GM19043 (cell line): ENCODE data around the gene DNAH6.
"Not testable (repeated sequence)": the region's sequence is repeated elsewhere in the genome, so short reads cannot be mapped to it uniquely, and the experiment has no call there.

Experiments used
- ATAC-seq: cut with Tn5 transposase; IDR thresholded peaks from one replicate; pipeline ENCODE4 v1.9.1; 2021; ENCODE audit warnings: low read depth; ENCODE audit not compliant: unreplicated experiment

DNAH6 gene

DNA sequence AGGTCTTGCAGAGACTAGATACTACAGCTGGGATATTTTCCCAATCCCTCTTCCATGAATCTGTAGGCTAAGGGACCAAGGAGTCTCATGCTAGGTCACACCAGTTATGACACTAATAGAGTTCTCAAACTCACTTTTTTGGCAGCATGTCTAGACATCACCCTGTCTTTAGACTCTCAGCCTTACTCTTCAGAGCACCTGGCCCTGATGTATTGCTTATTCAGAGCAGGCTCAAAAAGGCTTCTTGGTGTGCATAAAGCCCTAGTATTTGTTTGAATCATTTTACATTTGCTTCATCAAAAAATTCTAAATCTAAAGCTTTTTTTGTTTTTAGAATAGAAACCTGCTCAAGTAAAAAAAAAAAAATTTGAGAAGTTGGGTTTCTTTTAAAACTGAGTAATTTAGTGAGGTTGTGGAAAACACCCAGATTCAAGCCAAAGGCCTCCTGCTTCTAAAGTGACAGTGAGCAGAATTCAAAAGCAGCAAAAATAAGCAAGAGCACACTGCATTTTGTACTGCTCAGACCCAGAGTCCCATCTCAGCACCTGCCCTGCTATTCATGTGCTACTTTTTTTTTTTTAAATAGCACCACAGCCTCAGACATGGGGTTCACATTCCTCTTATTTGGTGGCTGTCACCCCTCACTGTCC, 18.0 kb upstream of the DNAH6 start:
- no peak for ATAC-seq

DNA sequence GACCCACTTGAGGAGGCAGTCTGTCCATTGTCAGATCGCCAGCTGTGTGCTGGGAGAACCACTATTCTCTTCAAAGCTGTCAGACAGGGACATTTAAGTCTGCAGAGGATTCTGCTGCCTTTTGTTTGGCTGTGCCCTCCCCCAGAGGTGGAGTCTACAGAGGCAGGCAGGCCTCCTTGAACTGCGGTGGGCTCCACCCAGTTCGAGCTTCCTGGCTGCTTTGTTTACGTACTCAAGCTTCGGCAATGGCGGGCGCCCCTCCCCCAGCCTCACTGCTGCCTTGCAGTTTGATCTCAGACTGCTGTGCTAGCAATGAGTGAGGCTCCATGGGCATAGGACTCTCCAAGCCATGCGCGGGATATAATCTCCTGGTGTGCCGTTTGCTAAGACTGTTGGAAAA, 5.3 kb upstream of the DNAH6 start:
- not testable (repeated sequence) for ATAC-seq

DNA sequence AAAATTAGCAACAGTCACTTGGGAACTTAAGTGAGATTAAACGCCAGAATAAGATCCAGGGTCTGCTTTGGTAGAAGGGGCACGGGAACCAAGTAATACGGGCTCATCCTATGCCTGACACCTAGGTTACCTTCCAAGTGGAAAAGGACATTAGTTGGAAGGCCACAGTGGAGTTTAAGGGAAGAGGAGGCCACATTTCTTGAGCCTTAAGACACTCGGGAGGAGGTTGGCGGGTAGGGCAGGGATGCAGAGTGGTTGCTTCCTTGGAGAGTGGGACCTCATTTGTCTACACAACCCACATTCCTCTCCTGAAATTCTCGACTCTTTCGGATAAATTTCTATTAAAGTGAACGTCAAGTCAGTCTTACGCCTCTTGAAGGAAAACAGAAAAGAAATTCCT, 510 bp upstream of the DNAH6 start:
- no peak for ATAC-seq

DNA sequence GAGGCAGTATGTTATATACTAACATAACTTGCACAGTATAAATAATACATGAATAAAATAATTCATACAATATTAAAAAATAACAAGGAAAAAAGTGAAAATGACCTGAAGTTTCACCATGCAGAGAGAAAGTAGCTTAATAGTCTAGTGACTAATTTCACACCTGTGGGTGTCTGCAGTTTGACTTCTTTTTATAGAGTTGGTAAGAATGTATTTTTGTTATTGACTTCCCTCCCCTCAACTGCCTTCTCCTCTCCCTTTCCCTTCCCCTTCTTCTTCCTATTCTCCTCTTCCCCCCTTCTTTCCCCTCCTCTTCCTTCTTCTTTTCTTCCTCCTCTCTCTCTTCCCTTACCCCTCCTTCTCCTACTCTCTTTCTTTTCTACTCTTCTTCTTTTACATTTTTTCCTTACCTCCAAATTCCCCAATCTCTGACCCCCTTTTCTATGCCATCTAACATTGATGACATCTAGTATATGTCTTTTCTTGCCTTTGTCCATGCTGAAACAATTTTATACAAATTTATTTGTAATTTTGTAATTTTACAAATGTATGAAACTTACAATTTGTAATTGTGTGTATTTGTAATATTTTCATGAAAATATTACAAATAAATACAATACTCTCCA, 3.1 kb downstream of the DNAH6 start:
- ATAC-seq = no peak

DNA sequence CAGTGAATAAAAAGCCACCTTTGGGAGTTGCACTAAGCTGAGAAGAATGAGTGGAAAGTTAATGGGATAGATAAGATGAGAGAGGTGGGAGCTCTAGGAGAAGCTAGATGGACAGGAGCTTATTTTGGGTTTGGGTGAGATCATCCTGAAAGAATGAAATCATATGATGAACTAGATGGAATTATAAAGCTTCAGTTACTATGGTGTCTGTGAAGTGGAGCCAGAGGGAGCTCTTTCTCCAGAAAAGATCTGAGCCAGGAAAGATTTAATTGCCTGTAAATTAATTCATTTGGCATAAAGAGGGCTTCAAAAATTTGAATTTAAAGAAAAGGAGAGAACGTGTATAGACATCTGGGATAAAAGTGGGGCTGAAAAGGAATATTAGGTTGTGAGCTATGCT, 10.3 kb downstream of the DNAH6 start:
- no peak for ATAC-seq

DNA sequence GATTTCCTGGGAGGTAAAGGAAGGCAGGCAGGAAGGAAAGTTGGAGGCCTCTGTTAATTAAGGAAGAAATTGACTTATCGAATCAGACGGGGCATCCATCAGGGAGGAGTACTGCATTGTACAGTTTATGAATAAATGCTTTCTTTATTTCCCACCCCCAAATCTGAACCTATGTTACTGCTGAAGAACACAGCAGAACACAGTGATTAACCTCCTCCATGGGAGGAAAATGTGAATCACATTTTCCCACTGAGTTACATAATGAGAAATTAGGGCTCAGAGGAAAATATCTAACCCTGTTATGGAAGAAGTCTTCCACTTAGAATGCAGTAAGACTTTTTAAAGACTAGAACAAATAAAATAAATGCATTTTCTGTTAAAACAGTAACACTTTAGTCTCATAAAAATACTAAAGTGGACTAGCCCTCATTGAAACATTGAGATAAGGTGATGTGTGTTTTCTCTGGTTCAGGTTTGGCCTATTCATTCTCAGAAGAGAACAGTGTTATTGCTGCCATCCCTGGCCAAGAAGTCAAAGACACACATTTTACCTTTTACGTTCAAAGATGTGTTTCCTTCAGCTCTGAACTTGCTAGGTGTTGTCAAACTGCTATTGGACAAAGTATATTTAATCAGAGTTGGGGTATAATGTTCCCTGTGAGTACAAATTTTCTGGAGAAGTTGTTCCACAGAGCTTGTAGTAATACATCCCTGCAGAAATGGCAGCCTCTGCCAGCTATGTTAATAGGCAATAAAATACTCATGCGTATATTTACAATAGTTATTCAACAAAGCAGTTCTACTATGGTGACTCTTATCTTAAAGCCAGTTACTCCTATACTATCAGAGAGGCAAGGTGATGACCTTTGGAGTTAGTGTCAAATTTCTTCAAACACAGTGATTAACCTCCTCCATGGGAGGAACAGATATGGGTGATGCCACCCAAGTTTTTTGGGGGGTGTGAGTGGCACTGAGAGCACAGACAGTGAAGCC, 11.1 kb downstream of the DNAH6 start:
- ATAC-seq = no peak

DNA sequence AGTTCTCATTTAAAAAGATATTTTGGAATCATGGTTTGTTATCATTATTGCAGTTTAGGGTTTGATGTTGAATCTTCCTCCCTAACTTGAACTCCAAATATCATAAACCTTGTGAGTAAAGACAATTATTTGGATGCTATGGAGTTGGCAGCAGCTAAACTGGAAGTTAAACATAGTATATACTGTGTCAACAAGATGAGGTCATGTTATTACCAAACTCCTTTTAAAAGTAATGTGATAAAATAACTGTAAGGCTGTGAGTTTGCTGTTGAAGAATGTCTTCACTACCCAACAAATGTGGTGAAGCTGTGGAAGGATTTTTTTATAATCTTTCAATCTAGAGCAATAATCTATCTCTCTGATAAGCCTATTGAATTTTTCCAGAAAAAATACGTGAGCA, 16.0 kb downstream of the DNAH6 start:
- no peak for ATAC-seq

DNA sequence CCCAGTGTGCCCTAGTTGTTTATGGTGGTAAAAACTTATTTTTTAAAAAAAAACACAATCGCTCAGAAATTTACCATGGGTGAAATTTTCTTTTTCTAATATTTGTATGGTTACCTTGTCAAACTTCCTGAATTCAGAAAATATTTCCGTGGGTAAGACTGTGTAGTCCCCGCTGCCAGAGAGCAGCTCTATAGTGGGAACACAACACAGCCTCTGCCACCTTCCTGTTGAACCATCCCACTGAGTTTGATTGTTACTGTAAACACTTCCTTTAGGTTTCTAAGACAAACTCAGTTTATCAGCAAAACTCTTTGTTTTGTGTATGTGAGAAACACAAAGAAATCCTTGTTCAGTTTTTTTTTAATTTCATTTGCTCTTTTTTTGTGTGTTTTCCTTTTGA, 17.9 kb downstream of the DNAH6 start:
- no peak for ATAC-seq

DNA sequence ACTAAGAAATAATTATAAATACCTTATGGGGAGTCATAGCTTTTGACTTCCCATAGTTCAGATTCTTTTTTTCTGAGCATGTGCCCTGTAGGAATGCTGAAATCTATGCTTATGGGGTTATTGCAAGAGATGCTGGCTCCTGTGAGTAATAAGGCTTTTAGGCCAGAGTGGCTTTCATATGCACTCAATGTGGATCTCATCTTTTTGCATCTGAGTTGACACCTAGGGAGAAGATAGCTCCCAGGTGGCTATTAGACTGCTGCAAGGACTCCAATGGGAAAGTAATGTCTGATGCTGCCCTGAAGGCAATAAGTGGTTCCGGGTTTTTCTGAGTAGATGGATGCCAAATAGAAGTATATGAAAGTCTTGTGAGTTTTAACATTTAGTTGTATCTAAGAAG, 21.0 kb downstream of the DNAH6 start:
- ATAC-seq = no peak

DNA sequence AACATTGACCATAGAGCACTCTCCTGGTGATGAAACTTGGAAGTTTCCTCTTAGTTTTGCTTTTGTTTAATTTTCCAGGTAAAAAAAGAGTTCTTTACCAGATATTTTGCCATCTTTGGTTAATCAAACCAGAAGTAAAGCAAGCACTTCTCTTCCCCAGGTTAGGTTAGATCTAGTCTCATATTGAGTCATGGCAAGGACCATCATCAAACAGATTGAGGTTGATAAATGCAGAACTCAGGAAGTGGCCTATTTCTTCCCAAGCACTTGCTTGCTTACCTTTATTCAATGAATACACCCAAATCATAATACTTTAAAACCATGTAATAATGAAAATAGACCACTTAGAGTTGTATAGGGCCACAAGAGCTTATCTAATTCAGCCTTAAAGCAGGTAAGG, 23.4 kb downstream of the DNAH6 start:
- no peak for ATAC-seq

DNA sequence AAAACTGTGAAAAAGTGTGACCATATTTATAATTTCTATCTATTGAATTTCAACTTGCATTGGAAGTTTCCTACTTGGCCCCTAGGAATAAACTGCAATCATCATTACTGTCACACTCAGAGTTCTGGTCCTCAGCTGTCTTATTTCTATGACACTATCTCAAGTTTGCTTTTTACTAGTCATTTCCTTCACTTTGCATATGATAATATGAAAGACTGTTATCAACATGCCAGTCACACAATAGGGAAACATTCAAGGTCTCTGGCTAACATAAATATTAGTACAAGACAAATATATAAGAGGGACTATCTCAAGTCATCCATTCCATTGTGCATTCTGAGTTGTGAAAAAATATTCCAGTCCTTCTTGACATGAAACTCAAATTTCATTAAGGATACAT, 28.7 kb downstream of the DNAH6 start:
- ATAC-seq = no peak

DNA sequence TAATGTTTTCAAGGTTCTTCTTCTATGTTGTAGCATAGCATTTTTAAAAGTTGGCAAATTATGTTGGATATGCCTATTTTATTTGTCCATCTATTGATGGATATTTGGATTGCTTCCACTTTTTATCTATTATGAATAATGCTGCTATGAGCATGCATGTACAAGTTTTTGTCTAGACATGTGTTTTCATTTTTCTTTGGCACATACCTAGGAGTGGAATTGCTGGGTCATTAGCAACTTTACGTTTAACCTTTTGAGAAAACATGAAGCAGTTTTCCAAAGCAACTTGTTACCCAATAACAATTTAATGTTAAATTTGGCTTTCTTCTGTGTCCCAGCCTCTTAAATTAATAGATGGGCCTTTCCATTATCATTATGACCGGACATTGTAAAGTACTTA, 30.3 kb downstream of the DNAH6 start:
- ATAC-seq = no peak

DNA sequence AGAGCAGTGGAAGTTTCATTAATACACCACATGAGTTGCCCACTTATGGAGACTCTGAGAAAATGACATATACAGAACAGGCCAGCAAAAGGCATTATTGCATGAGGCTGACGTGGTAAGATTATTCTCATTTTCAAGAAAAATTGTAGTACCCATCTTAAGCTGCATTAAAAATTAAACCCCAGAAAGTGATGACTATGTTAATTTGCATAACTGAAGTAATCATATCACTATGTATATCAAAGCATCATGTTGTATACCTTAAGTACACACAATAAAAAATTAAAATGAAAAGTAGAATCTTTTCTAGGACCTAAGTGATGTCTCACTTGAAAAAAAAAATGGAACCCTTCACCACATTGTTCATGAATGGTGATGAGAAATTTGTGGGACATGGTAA, 32.0 kb downstream of the DNAH6 start:
- no peak for ATAC-seq

DNA sequence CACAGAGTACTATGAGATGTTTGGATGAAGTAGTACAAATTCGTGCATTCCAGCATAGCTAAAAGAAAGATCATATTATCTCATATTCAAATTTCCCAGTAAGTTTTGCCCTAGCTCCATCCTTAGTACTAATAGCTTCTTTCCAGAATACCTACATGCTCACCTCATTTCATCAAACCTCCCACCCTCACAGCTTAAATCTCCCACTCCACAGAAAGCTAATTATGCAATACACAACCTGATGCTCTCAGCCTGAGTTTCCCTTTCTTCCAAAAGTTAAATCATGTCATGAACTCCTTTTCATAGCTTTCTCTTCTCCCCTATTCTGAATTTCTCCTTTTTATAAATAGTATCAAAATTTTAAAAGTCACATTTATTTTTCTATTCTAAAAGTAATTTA, 34.6 kb downstream of the DNAH6 start:
- no peak for ATAC-seq

DNA sequence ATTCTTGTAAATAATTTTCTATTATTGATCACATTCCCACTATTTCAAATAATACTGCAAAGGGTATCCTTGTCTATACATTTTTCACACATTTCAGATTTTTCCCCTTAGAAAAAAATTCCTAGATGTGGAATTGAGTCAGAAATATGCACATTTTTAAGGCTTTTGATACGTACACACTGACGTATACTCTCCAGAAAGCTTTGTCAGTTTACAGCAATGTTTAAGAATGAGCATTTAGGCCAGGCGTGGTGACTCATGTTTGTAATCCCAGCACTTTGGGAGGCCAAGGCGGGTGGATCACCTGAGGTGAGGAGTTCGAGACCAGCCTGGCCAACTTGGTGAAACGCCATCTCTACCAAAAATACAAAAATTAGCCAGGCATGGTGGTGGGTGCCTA, 35.2 kb downstream of the DNAH6 start:
- ATAC-seq = not testable (repeated sequence)

DNA sequence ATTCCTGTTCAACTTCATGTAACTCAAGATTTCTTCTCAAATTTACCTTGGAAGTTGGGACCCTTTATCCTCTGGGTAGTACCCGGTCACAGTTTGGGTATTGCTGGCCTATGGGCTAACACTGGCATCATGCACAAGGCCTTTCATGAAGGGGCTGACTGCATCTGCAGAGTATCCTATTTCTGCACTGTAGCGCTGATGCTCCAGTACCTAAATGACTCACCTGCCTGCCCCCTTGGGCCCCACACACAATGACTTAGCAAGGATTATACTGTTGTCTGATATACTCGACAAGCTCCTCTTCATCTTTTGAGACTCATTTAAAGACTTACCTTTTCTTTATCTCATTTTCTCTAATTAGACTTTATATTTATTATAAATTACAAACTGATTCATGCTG, 39.9 kb downstream of the DNAH6 start:
- ATAC-seq = no peak

DNA sequence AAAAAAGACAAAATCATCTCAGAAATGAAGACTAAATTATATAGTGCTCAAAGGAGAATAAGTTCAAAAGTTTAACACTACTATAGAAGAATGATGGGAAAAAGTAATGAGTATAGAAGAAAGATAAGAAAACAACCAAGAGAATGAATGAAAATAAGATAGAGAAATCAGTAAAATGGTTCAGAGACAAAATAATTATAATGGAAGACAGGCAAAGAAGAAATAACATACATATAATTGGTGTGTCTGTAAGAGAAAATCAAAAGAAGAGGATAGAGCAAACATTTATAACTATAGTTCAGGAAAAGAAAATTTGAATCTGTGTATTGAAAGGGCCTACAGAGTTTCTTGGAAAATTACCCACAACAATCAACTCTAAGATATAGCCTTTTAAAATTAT, 43.5 kb downstream of the DNAH6 start:
- ATAC-seq = no peak

DNA sequence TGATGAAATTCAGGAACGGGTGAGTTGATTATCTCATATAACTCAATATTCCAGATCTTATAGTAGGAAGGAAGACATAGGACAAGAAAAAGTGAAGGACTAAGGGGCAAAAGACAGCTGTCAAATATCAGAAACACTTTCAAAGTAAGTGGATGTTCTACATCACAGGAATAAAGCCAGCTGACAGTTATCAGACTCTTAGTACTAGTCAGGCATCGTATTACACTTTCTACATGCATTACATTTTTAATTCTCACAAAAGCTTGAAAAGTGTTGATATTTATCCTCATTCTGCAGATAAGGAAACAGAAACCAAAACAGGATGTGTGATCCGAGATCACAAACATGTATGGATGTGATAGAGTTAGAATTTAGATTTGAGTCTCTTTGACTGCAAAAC, 63.4 kb downstream of the DNAH6 start:
- no peak for ATAC-seq

DNA sequence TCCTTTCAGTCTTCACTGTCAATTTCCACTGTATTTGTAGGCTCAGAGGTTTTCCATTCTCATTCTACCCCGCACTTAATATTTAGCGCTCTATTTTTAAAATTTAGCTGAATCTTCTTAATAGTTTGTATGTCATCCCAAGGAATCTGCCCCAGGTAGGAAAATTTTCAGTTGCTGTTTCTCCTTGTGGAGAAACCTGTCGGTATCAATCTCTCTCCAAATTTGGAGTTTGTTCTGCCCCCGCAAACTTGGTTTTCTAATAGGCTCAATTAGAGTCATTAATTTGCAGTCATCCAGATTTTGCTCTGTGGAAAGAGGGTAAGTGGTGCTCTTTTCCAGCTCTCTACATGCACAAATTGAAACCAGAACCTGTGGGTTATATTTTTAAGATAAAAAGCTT, 87.6 kb downstream of the DNAH6 start:
- no peak for ATAC-seq

DNA sequence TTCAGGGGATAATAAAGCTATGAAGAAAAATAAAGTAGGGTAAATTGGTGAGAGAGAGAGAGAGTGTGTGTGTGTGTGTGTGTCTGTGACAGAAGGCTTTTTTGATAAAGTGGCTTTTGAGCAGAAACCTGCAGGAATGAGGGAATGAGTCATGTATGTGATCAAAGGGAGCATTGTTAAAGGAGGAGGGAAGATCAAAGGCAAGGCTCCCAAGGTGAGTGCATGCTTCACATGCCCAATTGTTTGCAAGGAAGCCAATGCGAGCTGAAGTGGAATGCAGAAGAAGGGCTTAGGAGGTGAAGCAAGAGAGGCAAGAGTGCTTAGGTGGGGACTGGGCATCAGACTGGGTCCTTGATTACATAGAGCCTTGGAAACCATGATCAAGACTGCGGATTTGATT, 96.8 kb downstream of the DNAH6 start:
- no peak for ATAC-seq

DNA sequence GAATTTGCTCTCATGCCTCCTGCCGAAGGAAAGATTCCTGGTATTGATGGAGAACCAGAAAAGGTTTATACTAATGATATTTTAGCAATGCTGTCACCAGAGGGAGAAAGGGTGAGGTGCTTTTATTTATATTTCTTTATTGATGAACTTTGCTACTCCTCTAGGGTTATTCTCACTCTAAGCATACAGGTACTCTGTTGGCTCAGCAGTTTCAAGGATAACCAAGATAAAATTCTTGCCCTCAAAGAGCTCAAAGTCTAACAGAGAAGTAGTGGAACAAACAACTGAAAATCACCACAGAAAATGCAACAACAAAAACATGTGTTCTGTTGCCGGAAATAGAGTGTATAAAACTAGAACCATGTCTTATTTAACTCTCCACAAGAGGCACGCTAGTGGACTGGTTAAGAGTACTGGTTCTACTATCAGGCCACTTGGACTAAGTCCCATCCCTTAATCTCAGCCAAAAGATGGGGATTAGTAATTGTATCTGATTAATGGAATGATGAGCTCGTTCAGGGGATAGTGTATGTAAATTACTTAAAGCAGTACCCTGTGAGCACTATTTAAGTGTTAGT, 103.6 kb downstream of the DNAH6 start:
- ATAC-seq = no peak
